GM10266 (cell line): ENCODE results near the gene OR9Q1.

Experiments used
- DNase-seq: peaks from one replicate; pipeline ENCODE4 v3.0.0; 2012; ENCODE audit errors: extremely low spot score
- TF ChIP-seq, protein P1 (sequence below): IDR thresholded peaks from 2 replicates; pipeline ENCODE4 v1.5.1; 2012; ENCODE audit warnings: mild to moderate bottlenecking, low read depth; ENCODE audit not compliant: control insufficient read depth, insufficient read depth; ENCODE audit errors: missing control alignments

The OR9Q1 gene

DNA sequence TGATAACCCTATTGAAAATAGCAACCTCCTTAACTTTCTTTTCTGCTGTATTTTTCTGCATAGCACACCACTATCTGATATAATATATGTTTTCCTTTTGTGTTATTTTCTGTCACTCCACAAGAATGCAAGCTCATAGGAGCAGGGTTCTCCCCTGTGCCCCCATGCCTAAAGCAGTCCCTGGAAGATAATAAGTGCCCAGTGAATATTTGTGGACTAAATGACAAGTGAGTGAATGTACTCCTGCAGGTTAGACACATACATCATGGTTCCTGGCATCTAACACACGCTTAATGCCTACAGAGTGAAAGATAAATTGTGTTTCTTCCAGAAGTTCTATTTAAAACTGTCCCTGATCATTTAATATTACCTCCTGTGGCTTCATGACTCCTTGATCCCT lies 141.3 kb downstream of the OR9Q1 start:
- no peak for DNase-seq
- TF ChIP-seq, protein P1, sequence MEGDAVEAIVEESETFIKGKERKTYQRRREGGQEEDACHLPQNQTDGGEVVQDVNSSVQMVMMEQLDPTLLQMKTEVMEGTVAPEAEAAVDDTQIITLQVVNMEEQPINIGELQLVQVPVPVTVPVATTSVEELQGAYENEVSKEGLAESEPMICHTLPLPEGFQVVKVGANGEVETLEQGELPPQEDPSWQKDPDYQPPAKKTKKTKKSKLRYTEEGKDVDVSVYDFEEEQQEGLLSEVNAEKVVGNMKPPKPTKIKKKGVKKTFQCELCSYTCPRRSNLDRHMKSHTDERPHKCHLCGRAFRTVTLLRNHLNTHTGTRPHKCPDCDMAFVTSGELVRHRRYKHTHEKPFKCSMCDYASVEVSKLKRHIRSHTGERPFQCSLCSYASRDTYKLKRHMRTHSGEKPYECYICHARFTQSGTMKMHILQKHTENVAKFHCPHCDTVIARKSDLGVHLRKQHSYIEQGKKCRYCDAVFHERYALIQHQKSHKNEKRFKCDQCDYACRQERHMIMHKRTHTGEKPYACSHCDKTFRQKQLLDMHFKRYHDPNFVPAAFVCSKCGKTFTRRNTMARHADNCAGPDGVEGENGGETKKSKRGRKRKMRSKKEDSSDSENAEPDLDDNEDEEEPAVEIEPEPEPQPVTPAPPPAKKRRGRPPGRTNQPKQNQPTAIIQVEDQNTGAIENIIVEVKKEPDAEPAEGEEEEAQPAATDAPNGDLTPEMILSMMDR: no peak

DNA sequence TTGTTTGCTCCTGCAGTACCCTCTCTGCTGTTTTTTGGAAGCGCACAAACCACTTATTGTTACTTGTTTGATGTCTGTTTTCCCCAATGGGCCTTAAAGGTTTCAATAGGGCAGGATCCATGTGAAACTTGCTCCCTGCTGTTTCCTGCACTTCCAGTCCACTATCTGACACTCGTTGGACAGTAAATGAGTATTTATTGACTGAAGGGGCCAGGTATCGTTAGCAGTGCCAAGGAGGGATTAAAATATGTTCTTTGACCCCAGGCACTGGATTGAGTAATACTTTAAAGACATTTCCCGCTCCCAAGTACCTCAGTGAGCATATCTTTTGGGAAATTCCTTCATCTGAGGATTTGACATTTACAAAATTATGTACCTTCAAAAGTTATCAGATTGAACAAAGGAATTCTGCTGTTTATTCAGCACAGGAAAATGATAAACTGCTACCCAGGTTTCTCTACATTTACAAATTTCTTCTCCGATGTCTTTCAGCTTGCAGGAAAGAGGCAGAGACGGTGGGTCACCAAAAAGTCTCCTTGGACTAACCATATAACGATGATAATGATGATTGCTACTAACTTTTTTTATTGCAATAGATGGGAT lies 141.9 kb downstream of the OR9Q1 start:
- TF ChIP-seq, protein P1: no peak

DNA sequence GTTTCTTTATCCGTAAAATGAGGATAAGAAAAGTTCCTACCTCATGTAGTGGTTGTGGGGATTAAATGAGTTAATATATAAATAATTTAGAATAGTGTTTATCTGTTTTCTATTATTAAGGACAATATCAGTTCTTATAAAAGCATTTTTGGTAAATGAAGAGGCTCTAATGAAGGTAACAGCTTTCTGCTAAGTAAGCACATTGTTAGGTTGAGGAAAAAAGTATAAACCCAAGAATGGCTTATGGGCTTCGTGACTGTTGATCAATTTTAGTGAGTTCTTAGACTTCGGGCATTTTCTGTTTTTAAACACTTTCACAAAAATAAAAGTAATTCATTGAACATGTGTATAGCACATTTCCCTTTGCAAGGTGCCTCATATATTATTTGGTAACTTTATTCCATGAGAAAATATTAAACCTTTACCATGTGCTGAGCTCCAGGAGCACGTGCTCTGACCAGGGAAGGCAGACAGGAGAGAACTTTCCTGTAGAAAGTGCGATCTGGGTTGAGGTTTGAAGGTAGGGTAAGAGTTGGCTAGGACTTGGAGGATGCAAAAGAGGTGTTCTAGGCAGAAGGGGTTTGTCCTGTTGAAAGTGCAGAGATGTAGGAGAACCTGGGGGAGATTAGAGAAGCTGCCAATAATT lies 153.9 kb downstream of the OR9Q1 start:
- no peak for DNase-seq
- TF ChIP-seq, protein P1: no peak

More for the DNA sequence above, 141.9 kb downstream of the OR9Q1 start:
- DNase-seq: no peak

DNA sequence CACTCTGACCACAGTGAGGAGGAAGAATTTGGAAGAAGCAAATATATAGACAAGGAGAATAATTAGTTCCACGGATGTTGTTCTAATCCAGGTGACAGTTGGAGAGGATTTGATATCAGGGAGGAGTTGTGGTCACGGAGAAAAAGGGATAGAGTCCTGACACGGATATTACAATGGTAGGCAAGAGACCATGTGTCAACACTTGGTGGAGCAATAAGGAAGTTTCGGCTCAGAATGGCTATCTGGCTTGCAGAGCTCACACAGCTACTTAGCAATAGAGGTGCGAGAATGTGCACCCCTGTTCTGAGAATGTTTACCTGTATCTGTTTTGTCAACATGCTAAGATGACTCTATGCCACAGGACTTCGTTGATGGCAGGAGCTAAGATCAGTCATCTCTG lies 154.8 kb downstream of the OR9Q1 start:
- TF ChIP-seq, protein P1: no peak

DNA sequence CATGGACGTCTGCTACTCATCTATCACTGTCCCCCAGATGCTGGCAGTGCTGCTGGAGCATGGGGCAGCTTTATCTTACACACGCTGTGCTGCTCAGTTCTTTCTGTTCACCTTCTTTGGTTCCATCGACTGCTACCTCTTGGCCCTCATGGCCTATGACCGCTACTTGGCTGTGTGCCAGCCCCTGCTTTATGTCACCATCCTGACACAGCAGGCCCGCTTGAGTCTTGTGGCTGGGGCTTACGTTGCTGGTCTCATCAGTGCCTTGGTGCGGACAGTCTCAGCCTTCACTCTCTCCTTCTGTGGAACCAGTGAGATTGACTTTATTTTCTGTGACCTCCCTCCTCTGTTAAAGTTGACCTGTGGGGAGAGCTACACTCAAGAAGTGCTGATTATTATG lies 156.0 kb downstream of the OR9Q1 start:
- TF ChIP-seq, protein P1: no peak
- DNase-seq: no peak

More for the DNA sequence above, 154.8 kb downstream of the OR9Q1 start:
- no peak for DNase-seq

DNA sequence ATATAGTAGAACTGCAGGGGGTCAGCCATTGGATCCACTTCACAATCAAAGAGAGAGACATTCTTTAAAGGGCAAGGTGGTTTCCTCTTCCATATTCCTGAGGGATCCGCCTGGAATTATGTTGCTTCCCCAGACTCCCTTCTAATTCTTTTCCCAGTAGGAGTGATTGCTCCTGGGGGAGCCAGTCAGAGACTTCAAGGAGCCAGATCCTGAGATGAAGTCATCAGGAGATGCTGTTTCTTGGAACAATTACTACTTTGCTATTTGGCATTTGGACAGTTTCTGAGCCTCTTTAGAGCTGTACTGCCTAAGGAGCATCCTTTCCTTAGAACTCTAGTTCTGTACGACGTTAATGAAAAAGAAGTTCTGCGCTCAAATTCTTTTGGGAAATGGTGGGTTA lies 163.3 kb downstream of the OR9Q1 start:
- TF ChIP-seq, protein P1: no peak
- DNase-seq: no peak

DNA sequence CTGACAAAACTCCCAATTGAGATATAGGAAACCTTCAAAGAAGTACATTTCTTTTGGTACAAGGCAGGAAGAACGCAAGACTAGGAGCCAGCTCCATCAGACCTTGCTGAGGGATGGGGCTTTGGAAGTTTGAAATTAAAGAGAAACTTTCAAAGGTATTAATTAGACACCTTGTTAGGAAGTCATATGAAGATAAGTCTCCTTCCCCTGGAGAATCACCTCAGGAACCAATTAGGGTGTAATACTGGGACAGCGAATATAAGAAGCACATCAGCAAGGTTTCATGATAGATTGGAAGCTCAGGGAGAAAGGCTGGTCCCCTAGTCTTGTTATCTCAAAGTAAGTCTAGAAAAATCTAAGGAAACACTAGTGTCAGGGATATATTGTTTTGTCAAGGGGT lies 165.1 kb downstream of the OR9Q1 start, which contains the start of gene OR9Q2:
OR9Q2 (plus strand) TSS at position 301 of the 400 bp plus-strand sequence. CDS start 1,421 bp downstream, outside the sequence.
- no peak for DNase-seq
- TF ChIP-seq, protein P1: no peak
